OCI-LY1 (cell line): Measurements from ENCODE around the gene PFKL.

ENCODE experiments used
- H2AFZ ChIP-seq: fragments of 200-600 bp; sonication (generic), shearing (Covaris generic); 2 replicates; pipeline ENCODE4 v1.6.0; 2014; ENCODE audit warnings: antibody characterized with exemption, mild to moderate bottlenecking, low read length
- H3F3A ChIP-seq: fragments of 200-600 bp; sonication (generic), shearing (Covaris generic); 2 replicates; pipeline ENCODE4 v1.6.0; 2014; ENCODE audit warnings: mild to moderate bottlenecking, antibody characterized with exemption, low read length, moderate library complexity; ENCODE audit not compliant: insufficient read depth
- H3K27ac ChIP-seq: fragments of 200-600 bp; sonication (generic); 2 replicates; pipeline ENCODE4 v1.5.1; 2014; ENCODE audit warnings: low read length, mixed run types, mild to moderate bottlenecking, low read depth; ENCODE audit not compliant: poor library complexity, severe bottlenecking
- H3K27me3 ChIP-seq: fragments of 200-600 bp; sonication (generic); 2 replicates; pipeline ENCODE4 v1.6.0; 2014; ENCODE audit warnings: antibody characterized with exemption, mild to moderate bottlenecking, low read length, moderate library complexity; ENCODE audit not compliant: insufficient read depth
- H3K36me3 ChIP-seq: fragments of 200-600 bp; sonication (generic); 2 replicates; pipeline ENCODE4 v1.6.1; 2014; ENCODE audit warnings: mild to moderate bottlenecking, antibody characterized with exemption, low read length, moderate library complexity, mixed read lengths; ENCODE audit not compliant: insufficient read depth
- H3K4me1 ChIP-seq: fragments of 200-600 bp; sonication (generic); 2 replicates; pipeline ENCODE4 v1.5.1; 2014; ENCODE audit warnings: mild to moderate bottlenecking, low read length, moderate library complexity; ENCODE audit not compliant: insufficient read depth, severe bottlenecking
- H3K4me2 ChIP-seq: fragments of 200-600 bp; sonication (generic), shearing (Covaris generic); 2 replicates; pipeline ENCODE4 v1.6.1; 2014; ENCODE audit warnings: low read length
- H3K4me3 ChIP-seq: fragments of 200-600 bp; sonication (generic); 2 replicates; pipeline ENCODE4 v1.5.1; 2014; ENCODE audit warnings: low read length, low read depth, mild to moderate bottlenecking, mixed read lengths; ENCODE audit not compliant: poor library complexity, severe bottlenecking
- H3K79me2 ChIP-seq: fragments of 200-600 bp; shearing (Covaris generic); 2 replicates; pipeline ENCODE4 v1.6.1; 2016; ENCODE audit warnings: mixed run types, low read length, mixed read lengths; ENCODE audit not compliant: insufficient read depth
- H3K9ac ChIP-seq: fragments of 200-600 bp; sonication (generic), shearing (Covaris generic); 2 replicates; pipeline ENCODE4 v1.6.1; 2014; ENCODE audit warnings: mild to moderate bottlenecking, low read length, mixed read lengths
- H3K9me2 ChIP-seq: fragments of 200-600 bp; sonication (generic), shearing (Covaris generic); 2 replicates; pipeline ENCODE4 v1.6.1; 2014; ENCODE audit warnings: low read depth, mild to moderate bottlenecking, low read length, mixed read lengths
- H3K9me3 ChIP-seq: fragments of 200-600 bp; shearing (Covaris generic); 2 replicates; pipeline ENCODE4 v1.6.1; 2014; ENCODE audit warnings: low read length, mixed read lengths
- H4K20me1 ChIP-seq: fragments of 200-600 bp; sonication (generic), shearing (Covaris generic); 2 replicates; pipeline ENCODE4 v1.6.0; 2016; ENCODE audit warnings: mild to moderate bottlenecking, low read length; ENCODE audit not compliant: insufficient read depth
- EZH2 ChIP-seq: fragments of 200-600 bp; sonication (generic), shearing (Covaris generic); IDR thresholded peaks from 2 replicates; pipeline ENCODE4 v1.8.0; 2017; ENCODE audit warnings: borderline replicate concordance, mixed run types, mild to moderate bottlenecking, antibody characterized with exemption, low read length, moderate library complexity, mixed read lengths
- TF ChIP-seq, protein P1 (sequence below): fragments of 200-600 bp; sonication (generic), shearing (Covaris generic); IDR thresholded peaks from 2 replicates; pipeline ENCODE4 v1.5.1; 2017; ENCODE audit warnings: mild to moderate bottlenecking, antibody characterized with exemption, low read length, moderate library complexity, mixed read lengths

PFKL gene

DNA sequence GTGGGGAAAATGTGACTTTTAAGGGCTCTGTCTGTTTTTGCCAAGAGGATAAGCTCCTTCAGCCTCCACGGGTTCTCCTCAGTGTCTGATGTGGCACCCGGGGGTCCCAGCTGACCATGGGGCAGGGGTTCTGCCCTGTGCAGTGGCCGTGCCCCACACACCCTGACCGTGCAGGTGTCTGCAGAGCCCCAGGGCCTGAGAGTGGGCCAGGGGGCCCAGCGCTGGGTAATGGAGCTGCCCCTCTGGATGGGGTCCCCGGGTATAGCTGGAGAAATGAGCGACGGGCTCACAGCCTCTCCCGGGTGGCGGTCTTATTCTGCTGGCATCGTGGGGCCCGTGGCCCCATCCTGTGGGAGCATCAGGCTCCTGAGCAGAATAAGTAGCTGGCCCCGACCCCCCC is 2.9 kb upstream of the PFKL start:
- Histone ChIP-seq H3K27ac (no peak overlapping the region), H3K4me1 (peaks cover 21% of the 10 kb centered on the region), H3K9ac (no peak overlapping the region)

DNA sequence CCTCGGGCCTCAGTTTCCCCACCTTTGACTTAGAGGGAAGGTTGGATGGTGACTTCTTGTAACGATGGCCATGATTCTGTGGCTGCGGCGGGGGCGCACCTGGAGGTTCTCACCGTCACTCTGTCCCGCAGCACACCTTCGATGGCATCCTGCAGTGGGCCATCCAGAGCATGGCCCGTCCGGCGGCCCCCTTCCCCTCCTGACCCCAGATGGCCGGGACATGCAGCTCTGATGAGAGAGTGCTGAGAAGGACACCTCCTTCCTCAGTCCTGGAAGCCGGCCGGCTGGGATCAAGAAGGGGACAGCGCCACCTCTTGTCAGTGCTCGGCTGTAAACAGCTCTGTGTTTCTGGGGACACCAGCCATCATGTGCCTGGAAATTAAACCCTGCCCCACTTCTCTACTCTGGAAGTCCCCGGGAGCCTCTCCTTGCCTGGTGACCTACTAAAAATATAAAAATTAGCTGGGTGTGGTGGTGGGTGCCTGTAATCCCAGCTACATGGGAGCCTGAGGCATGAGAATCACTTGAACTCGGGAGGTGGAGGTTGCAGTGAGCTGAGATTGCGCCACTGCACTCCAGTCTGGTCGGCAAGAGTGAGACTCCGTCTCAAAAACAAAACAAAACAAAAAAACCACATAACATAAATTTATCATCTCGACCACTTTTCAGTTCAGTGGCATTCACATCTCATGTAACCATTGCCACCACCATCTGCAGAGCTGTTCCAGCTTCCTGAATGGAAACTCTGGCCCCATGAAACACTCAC is 2.1 kb upstream of the PFKL start:
- H3K4me2 ChIP-seq: no peak overlapping the region
- no peaks in the 10 kb centered on the region for H4K20me1 ChIP-seq
- peaks cover 29% of the 10 kb centered on the region for H3K4me1 ChIP-seq
- H3F3A ChIP-seq: no peaks in the 10 kb centered on the region
- no peaks in the 10 kb centered on the region for H3K9me3 ChIP-seq
- no peak overlapping the region for H2AFZ ChIP-seq
- H3K27ac ChIP-seq: no peak overlapping the region
- 0 out of 2 replicates have a peak, but pooled peaks cover 11% of the 10 kb centered on the region for H3K27me3 ChIP-seq
- H3K9ac ChIP-seq: no peak overlapping the region
- H3K4me3 ChIP-seq: no peak overlapping the region
- H3K79me2 ChIP-seq: no peaks in the 10 kb centered on the region
- no peaks in the 10 kb centered on the region for H3K36me3 ChIP-seq
- TF ChIP-seq, protein P1, sequence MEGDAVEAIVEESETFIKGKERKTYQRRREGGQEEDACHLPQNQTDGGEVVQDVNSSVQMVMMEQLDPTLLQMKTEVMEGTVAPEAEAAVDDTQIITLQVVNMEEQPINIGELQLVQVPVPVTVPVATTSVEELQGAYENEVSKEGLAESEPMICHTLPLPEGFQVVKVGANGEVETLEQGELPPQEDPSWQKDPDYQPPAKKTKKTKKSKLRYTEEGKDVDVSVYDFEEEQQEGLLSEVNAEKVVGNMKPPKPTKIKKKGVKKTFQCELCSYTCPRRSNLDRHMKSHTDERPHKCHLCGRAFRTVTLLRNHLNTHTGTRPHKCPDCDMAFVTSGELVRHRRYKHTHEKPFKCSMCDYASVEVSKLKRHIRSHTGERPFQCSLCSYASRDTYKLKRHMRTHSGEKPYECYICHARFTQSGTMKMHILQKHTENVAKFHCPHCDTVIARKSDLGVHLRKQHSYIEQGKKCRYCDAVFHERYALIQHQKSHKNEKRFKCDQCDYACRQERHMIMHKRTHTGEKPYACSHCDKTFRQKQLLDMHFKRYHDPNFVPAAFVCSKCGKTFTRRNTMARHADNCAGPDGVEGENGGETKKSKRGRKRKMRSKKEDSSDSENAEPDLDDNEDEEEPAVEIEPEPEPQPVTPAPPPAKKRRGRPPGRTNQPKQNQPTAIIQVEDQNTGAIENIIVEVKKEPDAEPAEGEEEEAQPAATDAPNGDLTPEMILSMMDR: peak; percentile 89
- TF ChIP-seq EZH2: no peak
- H3K9me2 ChIP-seq: no peaks in the 10 kb centered on the region

More for the DNA sequence above, 2.9 kb upstream of the PFKL start:
- Histone ChIP-seq H3K4me3 (no peak overlapping the region), H2AFZ (no peak overlapping the region), H4K20me1 (no peaks in the 10 kb centered on the region), H3K27me3 (0 out of 2 replicates have a peak, but pooled peaks cover 11% of the 10 kb centered on the region), H3K9me3 (no peaks in the 10 kb centered on the region), H3K4me2 (no peak overlapping the region), H3K9me2 (no peaks in the 10 kb centered on the region), H3K79me2 (no peaks in the 10 kb centered on the region), H3F3A (no peaks in the 10 kb centered on the region), H3K36me3 (no peaks in the 10 kb centered on the region)
- TF ChIP-seq EZH2: no peak
- TF ChIP-seq, protein P1: no peak

DNA sequence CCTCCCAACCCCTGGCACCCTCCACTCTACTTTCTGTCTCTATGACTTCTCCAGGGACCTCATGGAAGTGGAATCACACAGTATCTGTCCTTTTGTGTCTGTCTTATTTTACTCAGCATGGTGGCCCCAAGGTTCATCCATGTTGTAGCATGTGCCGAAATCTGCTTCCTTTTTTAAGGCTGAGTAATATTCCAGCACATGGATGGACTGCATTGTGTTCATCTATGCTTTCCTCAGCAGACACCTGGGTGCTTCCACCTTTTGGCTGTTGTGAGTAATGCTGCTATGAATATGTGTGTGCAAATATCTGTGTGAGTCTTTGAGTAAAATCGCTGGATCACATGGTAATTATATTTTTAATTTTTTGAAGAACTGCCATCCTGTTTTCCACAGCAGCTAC is 1.6 kb upstream of the PFKL start:
- H3K4me1 ChIP-seq: peaks cover 34% of the 10 kb centered on the region
- H3K9me3 ChIP-seq: no peaks in the 10 kb centered on the region
- H3K4me2 ChIP-seq: no peak overlapping the region
- H3F3A ChIP-seq: no peaks in the 10 kb centered on the region
- no peak overlapping the region for H3K9ac ChIP-seq
- no peak for TF ChIP-seq EZH2
- TF ChIP-seq, protein P1: no peak
- no peak overlapping the region for H3K27ac ChIP-seq
- no peaks in the 10 kb centered on the region for H3K9me2 ChIP-seq
- H2AFZ ChIP-seq: no peak overlapping the region
- no peak overlapping the region for H3K4me3 ChIP-seq
- H3K36me3 ChIP-seq: no peaks in the 10 kb centered on the region
- H3K79me2 ChIP-seq: no peaks in the 10 kb centered on the region
- H4K20me1 ChIP-seq: no peaks in the 10 kb centered on the region
- H3K27me3 ChIP-seq: 0 out of 2 replicates have a peak, but pooled peaks cover 11% of the 10 kb centered on the region
